ENCODE data around the gene HEG1.

The HEG1 gene

DNA sequence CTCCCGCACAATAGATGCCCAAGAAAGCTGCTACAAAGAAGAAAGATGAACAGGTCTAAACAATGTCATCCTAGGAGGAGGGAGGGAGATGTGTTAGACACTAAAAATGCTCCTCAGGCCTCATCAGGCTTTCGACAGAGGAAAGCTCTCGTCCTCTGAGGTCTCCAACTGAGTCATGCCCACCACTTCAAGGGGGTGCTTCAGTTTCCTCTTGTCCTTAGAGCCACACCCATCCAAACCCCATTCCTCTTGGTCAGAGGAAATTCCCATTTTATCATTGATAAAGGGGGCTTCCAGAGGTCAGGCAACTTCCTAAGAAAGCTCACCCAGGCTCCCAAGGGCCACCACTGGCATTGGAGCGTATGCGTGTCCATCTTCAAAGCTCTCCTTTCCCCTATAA is 50.1 kb downstream of the HEG1 start:
- DNase-seq (ENCODE audit: insufficient read length) (no peak), FAIRE-seq (no peak)
- TF ChIP-seq POLR2AphosphoS5 (IDR thresholded peaks at IDR 0.05; ENCODE audit: low read depth, low read length) = no peak
- no peak for TF ChIP-seq POLR2A (IDR thresholded peaks at IDR 0.05; ENCODE audit: low read depth, low read length)
- no peak for TF ChIP-seq TAF1 (IDR thresholded peaks at IDR 0.05; ENCODE audit: borderline replicate concordance, low read depth, low read length)

- FAIRE-seq (no peak), DNase-seq (ENCODE audit: insufficient read length) (no peak)
- TF ChIP-seq POLR2AphosphoS5 (IDR thresholded peaks at IDR 0.05; ENCODE audit: low read depth, low read length) (no peak), TAF1 (IDR thresholded peaks at IDR 0.05; ENCODE audit: borderline replicate concordance, low read depth, low read length) (no peak), POLR2A (IDR thresholded peaks at IDR 0.05; ENCODE audit: low read depth, low read length) (no peak)
Observed at GRCh38 chr3:125005222-125005621, 50.6 kb downstream of the HEG1 start.

- TF ChIP-seq POLR2A (IDR thresholded peaks at IDR 0.05; ENCODE audit: low read depth, low read length) = no peak
- no peak for TF ChIP-seq TAF1 (IDR thresholded peaks at IDR 0.05; ENCODE audit: borderline replicate concordance, low read depth, low read length)
- TF ChIP-seq POLR2AphosphoS5 (IDR thresholded peaks at IDR 0.05; ENCODE audit: low read depth, low read length) = no peak
- FAIRE-seq (no peak), DNase-seq (ENCODE audit: insufficient read length) (no peak)
Observed at GRCh38 chr3:125003859-125004595, 51.8 kb downstream of the HEG1 start.

DNA sequence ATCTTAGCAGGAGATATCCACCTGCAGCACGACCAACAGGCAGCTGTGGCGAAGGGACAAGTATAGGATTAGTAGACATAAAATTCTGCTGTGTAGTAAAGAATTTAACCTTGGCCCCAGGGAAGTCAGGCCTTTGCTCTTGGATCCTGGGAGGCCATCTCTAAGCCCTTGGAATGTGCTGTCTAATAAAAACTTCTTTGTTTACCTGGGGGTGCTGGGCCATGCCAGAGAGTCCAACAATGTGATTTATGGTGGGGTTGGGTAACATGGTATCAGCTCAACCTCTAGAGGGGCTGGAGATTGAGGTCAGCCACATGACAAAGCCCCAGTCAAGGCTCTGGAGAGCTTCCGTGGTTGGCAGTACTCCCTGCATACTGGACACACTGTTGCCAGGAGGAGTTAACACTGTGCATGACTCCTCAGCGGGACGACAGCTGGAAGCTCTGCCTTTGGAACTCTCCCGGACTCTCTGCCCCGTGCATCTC is 52.4 kb downstream of the HEG1 start:
- TF ChIP-seq TAF1 (IDR thresholded peaks at IDR 0.05; ENCODE audit: borderline replicate concordance, low read depth, low read length) = no peak
- no peak for TF ChIP-seq POLR2AphosphoS5 (IDR thresholded peaks at IDR 0.05; ENCODE audit: low read depth, low read length)
- TF ChIP-seq POLR2A (IDR thresholded peaks at IDR 0.05; ENCODE audit: low read depth, low read length) = no peak
- FAIRE-seq (no peak), DNase-seq (ENCODE audit: insufficient read length) (no peak)

GRCh38 chr3:125002414-125003368 is 53.1 kb downstream of the HEG1 start:
- DNase-seq (ENCODE audit: insufficient read length) (no peak), FAIRE-seq (no peak)
- TF ChIP-seq POLR2A (IDR thresholded peaks at IDR 0.05; ENCODE audit: low read depth, low read length) (no peak), POLR2AphosphoS5 (IDR thresholded peaks at IDR 0.05; ENCODE audit: low read depth, low read length) (no peak), TAF1 (IDR thresholded peaks at IDR 0.05; ENCODE audit: borderline replicate concordance, low read depth, low read length) (no peak)

DNA sequence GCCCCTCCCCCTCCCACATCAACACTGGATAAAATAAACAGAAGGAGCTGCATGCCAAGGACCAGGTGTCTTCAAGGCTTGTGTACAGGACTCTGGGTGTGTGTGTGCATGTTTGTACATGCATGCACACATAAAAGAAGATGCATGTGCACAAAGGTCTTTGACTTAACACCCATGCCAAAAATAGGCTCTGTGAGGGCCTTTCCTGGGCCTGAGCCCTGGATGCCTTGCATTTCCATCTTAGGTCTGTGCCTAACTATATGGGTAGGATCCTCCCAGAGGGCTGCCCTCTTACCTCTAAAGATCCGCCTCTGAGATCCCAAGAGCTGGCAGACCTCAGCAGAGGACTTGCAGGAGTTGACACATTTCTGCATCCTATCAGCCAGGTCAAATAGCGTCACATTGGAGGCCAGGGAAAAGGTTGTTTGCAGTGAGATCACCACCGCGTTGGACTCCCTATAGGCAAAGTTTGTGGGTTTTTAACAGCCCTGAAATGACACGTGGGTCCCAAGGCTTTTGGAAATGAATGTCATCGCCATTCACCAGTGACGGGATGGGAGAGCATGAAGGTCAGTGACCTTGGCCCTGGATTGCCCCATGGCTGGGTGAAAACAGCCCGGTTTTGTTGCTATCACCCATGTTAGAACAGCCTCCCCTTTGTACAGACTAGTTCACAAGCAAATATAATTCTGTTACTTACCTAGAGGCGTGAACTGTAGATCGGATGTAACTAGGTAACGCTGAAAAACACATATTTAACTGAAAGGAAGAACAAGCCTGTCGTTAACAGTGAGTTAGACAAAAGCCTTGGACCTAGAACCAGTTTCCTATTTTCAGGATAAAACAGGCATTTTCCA is 54.0 kb downstream of the HEG1 start:
- DNase-seq (ENCODE audit: insufficient read length) (no peak), FAIRE-seq (no peak)
- TF ChIP-seq POLR2AphosphoS5 (IDR thresholded peaks at IDR 0.05; ENCODE audit: low read depth, low read length) = no peak

DNA sequence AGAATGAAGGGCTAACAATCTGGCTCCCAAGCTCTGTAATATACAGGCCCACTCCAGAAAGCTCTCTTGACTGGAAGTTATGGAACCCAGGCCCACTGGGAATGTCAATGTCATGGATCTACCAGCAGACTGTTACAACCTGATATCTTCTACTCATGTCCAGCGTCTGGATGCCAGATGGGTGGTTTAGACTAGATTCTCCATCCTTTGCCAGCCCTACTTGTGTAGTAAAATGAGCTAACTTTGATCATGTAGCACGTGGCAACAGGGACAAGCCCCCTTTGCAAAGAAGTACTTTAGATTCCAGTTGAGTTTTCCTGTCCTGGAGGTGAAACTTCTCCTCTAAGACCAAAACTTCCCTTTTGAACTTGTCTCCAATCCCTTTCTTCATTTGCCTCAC is 55.1 kb downstream of the HEG1 start:
- TF ChIP-seq TAF1 (IDR thresholded peaks at IDR 0.05; ENCODE audit: borderline replicate concordance, low read depth, low read length) (no peak), POLR2AphosphoS5 (IDR thresholded peaks at IDR 0.05; ENCODE audit: low read depth, low read length) (no peak), POLR2A (IDR thresholded peaks at IDR 0.05; ENCODE audit: low read depth, low read length) (no peak)
- no peak for DNase-seq (ENCODE audit: insufficient read length)
- FAIRE-seq = no peak

GRCh38 chr3:124999897-125000435 is 55.8 kb downstream of the HEG1 start:
- DNase-seq (ENCODE audit: insufficient read length) (no peak), FAIRE-seq (no peak)
- no peak for TF ChIP-seq TAF1 (IDR thresholded peaks at IDR 0.05; ENCODE audit: borderline replicate concordance, low read depth, low read length)
- no peak for TF ChIP-seq POLR2AphosphoS5 (IDR thresholded peaks at IDR 0.05; ENCODE audit: low read depth, low read length)
- no peak for TF ChIP-seq POLR2A (IDR thresholded peaks at IDR 0.05; ENCODE audit: low read depth, low read length)

- TF ChIP-seq TAF1 (IDR thresholded peaks at IDR 0.05; ENCODE audit: borderline replicate concordance, low read depth, low read length) (no peak), POLR2A (IDR thresholded peaks at IDR 0.05; ENCODE audit: low read depth, low read length) (no peak), POLR2AphosphoS5 (IDR thresholded peaks at IDR 0.05; ENCODE audit: low read depth, low read length) (no peak)
- DNase-seq (ENCODE audit: insufficient read length) (no peak), FAIRE-seq (no peak)
Observed at GRCh38 chr3:124999317-124999716, 56.5 kb downstream of the HEG1 start.

- TF ChIP-seq POLR2A (IDR thresholded peaks at IDR 0.05; ENCODE audit: low read depth, low read length) (no peak), POLR2AphosphoS5 (IDR thresholded peaks at IDR 0.05; ENCODE audit: low read depth, low read length) (no peak), TAF1 (IDR thresholded peaks at IDR 0.05; ENCODE audit: borderline replicate concordance, low read depth, low read length) (no peak)
- DNase-seq (ENCODE audit: insufficient read length) (no peak), FAIRE-seq (no peak)
Observed at GRCh38 chr3:124998247-124998630, 57.6 kb downstream of the HEG1 start.
